Psoas muscle (tissue), 8 donors: ENCODE data around the gene CLIP4. TPM values are rescaled to one million over a fixed set of nuclear protein-coding genes. Genes with fewer than 3 reads are reported as not detected.

Experiments
- ATAC-seq, 4 donors: fragments of 200-7000 bp; cut with Tn5 transposase; one replicate each; pipeline ENCODE4 v1.9.1; 2020; ENCODE audit warnings: moderate library complexity in 3 of 4, mild to moderate bottlenecking in 2 of 4
- DNase-seq, 2 donors: peaks; one replicate each; pipeline ENCODE4 v3.0.0-alpha.2; 2020
- H3K27ac ChIP-seq: fragments of 200-600 bp; one replicate; pipeline ENCODE4 v1.8.0; 2022
- H3K27me3 ChIP-seq, 3 donors: fragments of 200-600 bp in 1 of 3; one replicate each; pipeline versions ENCODE4 v1.6.1 to v1.8.0; 2013 to 2022; ENCODE audit warnings: low read length in 2 of 3, mild to moderate bottlenecking in 2 of 3, moderate library complexity in 1 of 3; ENCODE audit not compliant: insufficient read depth in 3 of 3
- H3K36me3 ChIP-seq, 2 donors: fragments of 200-600 bp in 1 of 2; one replicate each; pipeline versions ENCODE4 v1.6.1 to v1.8.0; 2013 to 2022; ENCODE audit warnings: low read depth in 1 of 2, mild to moderate bottlenecking in 1 of 2, moderate library complexity in 1 of 2; ENCODE audit not compliant: insufficient read depth in 1 of 2
- H3K4me1 ChIP-seq: fragments of 200-600 bp; one replicate; pipeline ENCODE4 v1.8.0; 2022
- H3K4me3 ChIP-seq: fragments of 200-600 bp; one replicate; pipeline ENCODE4 v1.8.0; 2022; ENCODE audit warnings: mild to moderate bottlenecking
- H3K9me3 ChIP-seq: fragments of 200-600 bp; one replicate; pipeline ENCODE4 v1.8.0; 2022
- WGBS, 3 donors: extraction: QIAGEN DNeasy Blood & Tissue Kit; methylation state at CpG; one replicate each; pipeline versions ENCODE4 v1.1.6 to v1.1.7; 2013; 5-methylcytosine and 5-hydroxymethylcytosine counted together
- intact Hi-C, 2 donors: fragments of 100-400 bp; cut with DNase I; formaldehyde crosslinking; loops; one replicate each; pipeline versions ENCODE4 v1.11.0 to v1.14.2; 2022
- polyA plus RNA-seq, 3 donors: library from polyadenylated mRNA; stranded (reverse); fragments of 200-250 nt; gene quantifications; one replicate each; pipeline ENCODE4 v1.2.3, GENCODE V29; 2013
- total RNA-seq, 4 donors: library from RNA; stranded (reverse); fragmentation: NEBNext Ultra II Directional in 2 of 4; extraction: Animal tissue kit (Norgen Biotek cat#: 25700) in 2 of 4; gene quantifications; one replicate each; pipeline versions ENCODE4 v1.2.1 to v1.2.4, GENCODE V29; 2021 to 2023
- TF ChIP-seq, protein P1 (sequence below): fragments of 200-600 bp; IDR thresholded peaks from one replicate; pipeline ENCODE4 v1.8.0; 2022; ENCODE audit warnings: antibody characterized with exemption
- donor health status: healthy with polysubstance abuse.
- donor health status: DM: no; HTN: no; CAD: no; lungs with moderate emphysema.
- donor health status: Bipolar disorder and iron deficiency.
- donor health status: healthy.
- donor health status: DM: yes; HTN: yes; CAD: no.
- donor health status: DM: no; HTN: no; CAD: no.
- donor health status: DM: no; HTN: no; CAD: no.
- donor health status: DM: yes; HTN: yes; CAD: no.

CLIP4 gene
- total and polyA plus RNA-seq, 7 donors, result 26.7 to 111 (median 68.2) TPM

DNA sequence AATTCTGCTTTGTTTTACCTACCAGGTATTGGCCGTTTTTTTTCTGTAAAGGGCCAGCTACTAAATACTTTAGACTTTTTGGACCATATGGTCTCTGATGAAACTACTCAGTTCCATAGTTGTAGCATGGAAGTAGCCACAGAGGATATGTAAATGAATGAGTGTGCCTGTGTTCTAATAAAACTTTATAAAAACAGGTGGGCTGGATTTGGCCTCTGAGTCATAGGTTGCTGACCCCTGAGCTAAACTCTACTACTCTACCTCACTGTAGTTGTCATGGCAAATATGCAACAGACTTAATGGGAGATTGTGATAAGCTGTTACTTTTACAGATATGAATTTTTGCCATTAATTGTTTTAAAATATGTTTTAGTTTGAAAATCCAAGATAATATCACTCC is 19.7 kb downstream of the CLIP4 start:
- Histone ChIP-seq H3K4me3 (no peak overlapping the region), H3K4me1 (peaks cover 14% of the 10 kb centered on the region), H3K27me3 (no peaks in the 10 kb centered on the region), H3K9me3 (peaks cover 12% of the 10 kb centered on the region), H3K27ac (no peak overlapping the region), H3K36me3 (peaks cover 0 to 61% of the 10 kb centered on the region in 2 donors)
- ATAC-seq (no peak), DNase-seq (no peak)
- TF ChIP-seq, protein P1, sequence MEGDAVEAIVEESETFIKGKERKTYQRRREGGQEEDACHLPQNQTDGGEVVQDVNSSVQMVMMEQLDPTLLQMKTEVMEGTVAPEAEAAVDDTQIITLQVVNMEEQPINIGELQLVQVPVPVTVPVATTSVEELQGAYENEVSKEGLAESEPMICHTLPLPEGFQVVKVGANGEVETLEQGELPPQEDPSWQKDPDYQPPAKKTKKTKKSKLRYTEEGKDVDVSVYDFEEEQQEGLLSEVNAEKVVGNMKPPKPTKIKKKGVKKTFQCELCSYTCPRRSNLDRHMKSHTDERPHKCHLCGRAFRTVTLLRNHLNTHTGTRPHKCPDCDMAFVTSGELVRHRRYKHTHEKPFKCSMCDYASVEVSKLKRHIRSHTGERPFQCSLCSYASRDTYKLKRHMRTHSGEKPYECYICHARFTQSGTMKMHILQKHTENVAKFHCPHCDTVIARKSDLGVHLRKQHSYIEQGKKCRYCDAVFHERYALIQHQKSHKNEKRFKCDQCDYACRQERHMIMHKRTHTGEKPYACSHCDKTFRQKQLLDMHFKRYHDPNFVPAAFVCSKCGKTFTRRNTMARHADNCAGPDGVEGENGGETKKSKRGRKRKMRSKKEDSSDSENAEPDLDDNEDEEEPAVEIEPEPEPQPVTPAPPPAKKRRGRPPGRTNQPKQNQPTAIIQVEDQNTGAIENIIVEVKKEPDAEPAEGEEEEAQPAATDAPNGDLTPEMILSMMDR, result no peak
- intact Hi-C loops, result no loop called here
- WGBS, 3 donors, result 81 to 92% (median 87%) methylated on average over 1 of the region's 1 CpG

DNA sequence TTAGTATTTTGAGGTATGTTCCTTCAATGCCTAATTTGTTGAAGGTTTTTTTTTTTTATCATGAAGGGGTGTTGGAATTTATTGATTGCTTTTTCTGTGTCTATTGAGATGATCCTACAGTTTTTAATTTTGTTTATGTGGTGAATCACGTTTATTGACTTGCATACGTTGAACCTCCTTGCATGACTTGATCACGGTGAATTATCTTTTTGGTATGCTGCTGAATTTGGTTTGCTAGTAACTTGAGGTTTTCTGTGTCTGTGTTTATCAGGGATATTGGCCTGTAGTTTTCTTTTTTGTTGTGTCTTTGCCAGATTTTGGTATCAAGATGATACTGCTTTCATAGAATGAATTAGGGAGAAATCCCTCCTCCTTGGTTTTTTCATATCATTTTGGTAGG is 23.9 kb downstream of the CLIP4 start:
- ATAC-seq, result no peak
- whole genome bisulfite sequencing, 3 donors, result 95 to 99% (median 96%) methylated on average over 3 of the region's 3 CpGs
- intact Hi-C loops, result no loop called here
- Histone ChIP-seq H3K27ac (no peak overlapping the region), H3K4me3 (no peak overlapping the region), H3K27me3 (no peaks in the 10 kb centered on the region), H3K4me1 (no peaks in the 10 kb centered on the region), H3K9me3 (peaks cover 12% of the 10 kb centered on the region), H3K36me3 (peaks cover 0 to 39% of the 10 kb centered on the region in 2 donors)
- DNase-seq, result no peak
- TF ChIP-seq, protein P1, result no peak

DNA sequence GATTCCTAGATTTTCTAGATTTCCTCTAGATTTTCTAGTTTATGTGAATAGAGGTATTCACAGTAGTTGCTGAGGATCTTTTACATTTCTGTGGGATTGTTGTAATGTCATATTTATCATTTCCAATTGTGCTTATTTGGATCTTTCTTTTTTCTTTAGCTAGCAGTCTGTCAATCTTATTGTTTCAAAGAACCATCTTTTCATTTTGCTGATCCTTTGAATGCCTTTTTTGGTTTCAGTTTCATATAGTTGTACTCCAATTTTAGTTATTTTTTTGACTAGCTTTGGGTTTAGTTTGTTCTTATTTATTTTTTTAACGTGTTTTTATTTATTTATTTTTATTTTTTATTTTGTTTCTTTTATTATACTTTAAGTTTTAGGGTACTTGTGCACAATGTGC is 24.5 kb downstream of the CLIP4 start:
- Histone ChIP-seq H3K4me1 (no peaks in the 10 kb centered on the region), H3K27me3 (no peaks in the 10 kb centered on the region), H3K36me3 (peaks cover 0 to 39% of the 10 kb centered on the region in 2 donors), H3K9me3 (peaks cover 12% of the 10 kb centered on the region), H3K27ac (no peak overlapping the region), H3K4me3 (no peak overlapping the region)
- intact Hi-C loops, result no loop called here
- WGBS, 3 donors, result 58 to 66% (median 64%) methylated on average over 1 of the region's 1 CpG
- TF ChIP-seq, protein P1, result no peak
- DNase-seq (no peak), ATAC-seq (no peak)

DNA sequence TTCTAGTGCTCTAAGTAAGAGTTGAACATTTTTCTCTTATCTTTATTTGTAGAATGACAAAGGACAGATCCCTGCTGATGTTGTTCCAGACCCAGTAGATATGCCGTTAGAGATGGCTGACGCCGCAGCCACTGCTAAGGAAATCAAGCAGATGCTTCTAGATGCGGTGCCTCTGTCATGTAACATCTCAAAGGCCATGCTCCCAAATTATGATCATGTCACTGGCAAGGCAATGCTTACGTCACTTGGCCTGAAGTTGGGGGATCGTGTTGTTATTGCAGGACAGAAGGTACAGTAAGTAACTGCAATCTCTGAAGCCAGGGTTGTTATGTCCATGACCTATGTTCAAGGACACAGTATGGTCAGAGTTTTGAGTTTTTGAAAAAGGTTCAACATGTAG is 28.4 kb downstream of the CLIP4 start:
- ATAC-seq (peak in 1 of 4 donors; percentile 27), DNase-seq (no peak)
- WGBS, 3 donors, result 74 to 92% (median 87%) methylated on average over 6 of the region's 6 CpGs
- Histone ChIP-seq H3K4me1 (no peaks in the 10 kb centered on the region), H3K27me3 (no peaks in the 10 kb centered on the region), H3K36me3 (peaks cover 0 to 35% of the 10 kb centered on the region in 2 donors), H3K9me3 (peaks cover 4% of the 10 kb centered on the region), H3K27ac (no peak overlapping the region), H3K4me3 (no peak overlapping the region)
- TF ChIP-seq, protein P1, result no peak
- intact Hi-C loops, result no loop called here

DNA sequence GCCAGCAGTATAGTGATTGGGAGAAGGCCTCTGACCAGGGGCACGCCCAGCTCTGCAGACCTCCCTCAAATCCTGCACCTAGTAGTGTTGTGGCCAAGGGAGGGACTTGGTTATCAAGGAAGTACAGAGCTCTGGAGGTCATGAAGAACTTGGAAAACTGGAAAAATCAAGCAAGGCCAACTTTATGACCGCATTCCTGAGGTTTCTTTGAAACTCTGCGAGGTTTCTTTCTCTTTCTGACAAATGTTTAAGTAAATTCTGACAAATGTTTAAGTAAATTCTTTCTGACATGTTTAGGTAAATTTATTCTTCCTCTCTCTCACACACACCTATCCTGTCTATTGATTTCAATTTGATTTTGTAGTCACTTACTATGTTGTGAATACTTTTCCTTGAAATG is 31.0 kb downstream of the CLIP4 start:
- ATAC-seq, result no peak
- 85 to 95% (median 93%) methylated on average over 3 of the region's 3 CpGs for WGBS, 3 donors

More for the DNA sequence above, 31.0 kb downstream of the CLIP4 start:
- H3K36me3 ChIP-seq, result peaks cover 0 to 35% of the 10 kb centered on the region in 2 donors
- no peaks in the 10 kb centered on the region for H3K9me3 ChIP-seq
- no peaks in the 10 kb centered on the region for H3K27me3 ChIP-seq
- intact Hi-C loops, result no loop called here
- no peak overlapping the region for H3K27ac ChIP-seq
- DNase-seq, result no peak
- H3K4me3 ChIP-seq, result no peak overlapping the region
- TF ChIP-seq, protein P1, result no peak
- no peaks in the 10 kb centered on the region for H3K4me1 ChIP-seq
